Duodenal mucosa (tissue), 2 donors: ENCODE measurements around the gene SMARCD3.

ENCODE experiments used
- H3K27ac ChIP-seq: one replicate; pipeline ENCODE4 v1.7.0; 2013; ENCODE audit warnings: low read depth, low read length
- H3K27me3 ChIP-seq, 2 donors: one replicate each; pipeline ENCODE4 v1.7.0; 2013; ENCODE audit warnings: low read length in 2 of 2, control low read depth in 1 of 2; ENCODE audit not compliant: insufficient read depth in 2 of 2, control insufficient read depth in 1 of 2
- H3K36me3 ChIP-seq, 2 donors: one replicate each; pipeline ENCODE4 v1.7.0; 2013; ENCODE audit warnings: low read length in 2 of 2, control low read depth in 1 of 2; ENCODE audit not compliant: insufficient read depth in 2 of 2, control insufficient read depth in 1 of 2
- H3K4me1 ChIP-seq, 2 donors: one replicate each; pipeline ENCODE4 v1.7.0; 2013; ENCODE audit warnings: low read length in 2 of 2, control low read depth in 1 of 2; ENCODE audit not compliant: insufficient read depth in 2 of 2, control insufficient read depth in 1 of 2
- H3K4me3 ChIP-seq, 2 donors: one replicate each; pipeline ENCODE4 v1.7.0; 2013; ENCODE audit warnings: low read length in 2 of 2, low read depth in 1 of 2
- H3K9ac ChIP-seq, 2 donors: one replicate each; pipeline ENCODE4 v1.7.0; 2013; ENCODE audit warnings: low read length in 2 of 2, low read depth in 1 of 2
- H3K9me3 ChIP-seq, 2 donors: one replicate each; pipeline ENCODE4 v1.7.0; 2013; ENCODE audit warnings: low read length in 2 of 2, control low read depth in 1 of 2; ENCODE audit not compliant: control insufficient read depth in 1 of 2

The SMARCD3 gene

GRCh38 chr7:151280388-151281019 lies 32.0 kb upstream of the SMARCD3 start:
- H3K9ac ChIP-seq = no peak overlapping the region
- no peak overlapping the region for H3K27ac ChIP-seq
- peaks cover 3 to 11% of the 10 kb centered on the region in 2 donors for H3K4me1 ChIP-seq
- H3K27me3 ChIP-seq = peaks cover 5 to 21% of the 10 kb centered on the region in 2 donors
- H3K4me3 ChIP-seq = no peak overlapping the region
- H3K36me3 ChIP-seq = no peaks in the 10 kb centered on the region
- no peaks in the 10 kb centered on the region for H3K9me3 ChIP-seq

GRCh38 chr7:151279868-151280267 lies 31.4 kb upstream of the SMARCD3 start:
- peaks cover 3 to 14% of the 10 kb centered on the region in 2 donors for H3K4me1 ChIP-seq
- H3K9me3 ChIP-seq = no peaks in the 10 kb centered on the region
- H3K36me3 ChIP-seq = no peaks in the 10 kb centered on the region
- no peak overlapping the region for H3K27ac ChIP-seq
- H3K4me3 ChIP-seq = no peak overlapping the region
- peaks cover 5 to 21% of the 10 kb centered on the region in 2 donors for H3K27me3 ChIP-seq
- H3K9ac ChIP-seq = no peak overlapping the region

DNA sequence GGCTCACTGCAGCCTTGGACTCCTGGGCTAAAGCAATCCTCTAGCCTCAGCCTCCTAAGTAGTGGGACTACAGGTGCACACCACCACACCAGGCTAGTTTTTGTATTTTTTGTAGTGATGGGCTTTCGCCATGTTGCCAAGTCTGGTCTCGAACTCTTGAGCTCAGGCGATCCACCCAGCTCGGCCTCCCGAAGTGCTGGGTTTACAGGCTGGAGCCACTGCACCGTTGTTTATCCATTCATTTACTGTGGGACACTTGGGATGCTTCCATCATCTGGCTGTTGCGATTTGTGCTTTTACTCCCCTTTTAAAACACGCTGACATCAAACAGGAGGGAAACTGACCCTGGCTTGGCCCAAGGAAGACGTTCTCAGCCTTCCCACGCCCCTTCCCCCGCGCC lies 30.5 kb upstream of the SMARCD3 start:
- Histone ChIP-seq H3K27ac (no peak overlapping the region), H3K9me3 (no peaks in the 10 kb centered on the region), H3K36me3 (no peaks in the 10 kb centered on the region), H3K27me3 (peaks cover 5 to 21% of the 10 kb centered on the region in 2 donors), H3K4me1 (peaks cover 3 to 14% of the 10 kb centered on the region in 2 donors), H3K9ac (no peak overlapping the region), H3K4me3 (no peak overlapping the region)

GRCh38 chr7:151277631-151278030 lies 29.1 kb upstream of the SMARCD3 start:
- no peak overlapping the region for H3K9ac ChIP-seq
- no peaks in the 10 kb centered on the region for H3K36me3 ChIP-seq
- peaks cover 5 to 21% of the 10 kb centered on the region in 2 donors for H3K27me3 ChIP-seq
- peaks cover 3 to 14% of the 10 kb centered on the region in 2 donors for H3K4me1 ChIP-seq
- H3K9me3 ChIP-seq = no peaks in the 10 kb centered on the region
- H3K4me3 ChIP-seq = peak overlapping the region; percentile 55 to 69
- no peak overlapping the region for H3K27ac ChIP-seq

DNA sequence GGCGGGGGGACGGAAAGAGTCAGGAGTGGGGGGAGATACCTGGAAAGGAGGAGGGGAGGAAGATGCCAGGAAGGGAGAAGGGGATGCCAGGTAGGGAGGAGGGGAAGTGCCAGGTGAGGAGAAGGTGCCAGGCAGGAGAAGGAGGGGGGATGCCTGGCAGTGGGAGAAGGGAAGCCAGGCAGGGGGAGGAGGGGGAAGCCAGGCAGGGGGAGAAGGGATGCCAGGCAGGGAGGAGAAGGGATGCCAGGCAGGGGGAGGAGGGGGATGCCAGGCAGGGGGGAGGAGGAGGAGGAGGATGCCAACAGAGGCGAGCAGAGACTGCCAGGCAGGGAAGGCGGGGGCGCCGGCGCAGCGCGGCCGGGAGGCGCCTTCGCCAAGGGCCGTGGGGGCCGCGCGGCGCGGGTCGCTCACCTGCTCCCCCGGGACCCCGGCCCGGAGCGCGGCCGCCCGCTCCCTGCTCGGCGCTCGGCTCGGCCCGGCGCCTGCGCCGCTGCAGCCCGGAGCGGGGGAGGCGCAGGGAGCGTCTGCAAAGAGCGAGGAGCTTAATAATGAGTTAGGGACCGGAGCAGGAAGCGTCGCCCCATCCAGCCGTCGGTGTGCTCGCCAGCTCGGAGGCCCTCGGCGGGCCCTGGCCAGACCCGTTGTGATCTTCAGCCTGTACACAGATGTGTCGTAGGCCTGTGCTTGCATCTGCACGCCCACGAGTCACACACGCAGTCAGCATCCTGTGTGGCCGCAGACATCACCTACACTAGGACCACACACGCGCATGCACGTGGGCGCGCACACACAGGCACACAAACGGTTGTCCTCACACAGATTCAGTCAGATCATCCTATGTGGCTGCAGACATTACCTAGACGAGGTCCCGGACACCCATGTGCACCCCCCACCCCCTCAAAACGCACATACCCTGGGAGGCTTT lies 28.4 kb upstream of the SMARCD3 start:
- Histone ChIP-seq H3K27me3 (peaks cover 5 to 19% of the 10 kb centered on the region in 2 donors), H3K4me1 (peaks cover 3 to 14% of the 10 kb centered on the region in 2 donors), H3K4me3 (peak overlapping the region; percentile 55 to 69), H3K36me3 (no peaks in the 10 kb centered on the region), H3K9me3 (no peaks in the 10 kb centered on the region), H3K27ac (no peak overlapping the region), H3K9ac (peak overlapping the region in 1 of 2 donors; percentile 25)

DNA sequence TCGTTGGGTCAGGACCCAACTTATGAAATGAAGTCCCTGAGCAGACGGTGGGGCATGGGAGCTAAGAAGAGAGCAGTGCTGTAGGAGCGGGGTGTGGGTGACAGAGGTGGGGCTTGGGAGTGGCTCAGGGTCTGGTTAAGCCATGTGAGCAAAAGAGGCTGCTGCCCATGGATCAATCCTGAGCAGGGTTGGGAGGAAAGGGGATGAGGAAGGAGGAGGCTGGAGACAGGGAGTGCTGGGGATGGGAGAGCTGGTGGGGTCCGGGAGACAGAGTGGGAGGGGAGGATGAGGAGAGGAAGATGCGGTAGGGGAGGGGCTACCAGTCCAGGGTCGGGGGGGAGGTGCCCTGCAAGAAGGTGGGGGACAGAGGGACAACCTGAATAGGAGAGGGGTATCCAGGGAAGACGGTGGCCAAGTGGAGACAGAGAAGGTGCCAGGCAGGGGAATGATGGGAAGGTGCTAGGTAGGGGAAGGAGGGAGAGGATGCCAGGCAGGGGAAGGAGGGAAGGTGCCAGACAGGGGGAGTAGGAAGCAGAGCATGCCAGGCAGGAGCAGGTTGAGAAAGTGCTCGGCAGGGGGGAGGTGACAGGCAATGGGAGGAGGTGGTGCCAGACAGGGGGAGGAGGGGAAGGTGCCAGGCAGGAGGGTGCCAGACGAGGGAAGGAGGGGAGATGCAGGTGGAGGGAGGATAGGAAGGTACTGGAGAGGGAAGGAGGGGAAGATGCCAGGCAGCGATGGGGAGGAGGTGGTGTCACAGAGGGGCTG lies 27.5 kb upstream of the SMARCD3 start:
- no peak overlapping the region for H3K27ac ChIP-seq
- peaks cover 3 to 14% of the 10 kb centered on the region in 2 donors for H3K4me1 ChIP-seq
- no peaks in the 10 kb centered on the region for H3K36me3 ChIP-seq
- peaks cover 5 to 15% of the 10 kb centered on the region in 2 donors for H3K27me3 ChIP-seq
- H3K9me3 ChIP-seq = no peaks in the 10 kb centered on the region
- H3K4me3 ChIP-seq = no peak overlapping the region
- H3K9ac ChIP-seq = no peak overlapping the region

DNA sequence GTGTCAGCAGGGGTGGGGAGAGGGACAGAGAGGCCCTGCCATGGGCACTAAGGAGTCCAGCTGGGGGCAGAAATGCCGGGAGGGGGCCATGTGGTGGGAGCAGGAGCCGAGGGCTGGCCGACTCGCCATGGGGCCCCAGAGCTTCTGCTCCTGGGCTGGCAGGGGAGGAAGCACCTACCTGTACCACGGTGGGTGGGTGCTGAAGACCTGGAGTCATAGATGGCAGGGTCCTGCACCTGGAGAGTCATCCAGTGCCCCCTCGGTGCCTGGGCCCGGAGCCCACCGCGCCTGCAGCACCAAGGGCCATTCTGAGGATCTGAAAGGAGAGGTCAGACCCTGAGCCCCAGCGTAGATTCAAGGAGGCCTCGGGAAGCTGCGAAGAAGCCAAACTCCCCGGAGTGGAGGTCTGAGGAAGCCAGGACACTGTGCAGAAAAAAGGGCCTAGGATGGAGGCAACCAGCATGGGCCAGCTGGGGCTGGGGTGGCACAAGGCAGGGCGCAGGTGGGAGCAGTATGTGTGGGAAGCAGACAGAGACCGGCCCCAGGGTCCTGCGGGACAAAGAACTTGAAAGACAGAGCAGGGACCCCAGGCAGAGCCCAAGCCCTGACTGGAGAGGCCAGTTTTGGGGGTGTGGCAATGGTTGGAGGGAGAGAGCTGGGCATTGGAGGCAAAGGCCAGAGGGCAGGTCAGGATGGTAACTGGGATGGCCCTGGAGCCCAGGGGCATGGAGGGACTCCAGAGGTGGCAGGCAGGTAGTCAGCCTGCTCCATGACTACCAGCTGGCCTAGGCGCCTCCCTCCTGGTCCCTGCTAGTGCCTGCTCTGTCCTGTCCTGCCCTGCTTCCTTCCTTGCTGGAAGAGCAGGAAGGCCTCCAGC lies 26.7 kb upstream of the SMARCD3 start:
- no peak overlapping the region for H3K27ac ChIP-seq
- peaks cover 5 to 14% of the 10 kb centered on the region in 2 donors for H3K27me3 ChIP-seq
- no peak overlapping the region for H3K4me3 ChIP-seq
- no peaks in the 10 kb centered on the region for H3K36me3 ChIP-seq
- H3K9me3 ChIP-seq = no peaks in the 10 kb centered on the region
- no peak overlapping the region for H3K9ac ChIP-seq
- H3K4me1 ChIP-seq = peaks cover 3 to 14% of the 10 kb centered on the region in 2 donors

GRCh38 chr7:151274396-151274795 lies 25.9 kb upstream of the SMARCD3 start:
- Histone ChIP-seq H3K4me3 (no peak overlapping the region), H3K9me3 (no peaks in the 10 kb centered on the region), H3K9ac (no peak overlapping the region), H3K27me3 (peaks cover 5 to 9% of the 10 kb centered on the region in 2 donors), H3K27ac (no peak overlapping the region), H3K36me3 (no peaks in the 10 kb centered on the region), H3K4me1 (peaks cover 3 to 14% of the 10 kb centered on the region in 2 donors)

DNA sequence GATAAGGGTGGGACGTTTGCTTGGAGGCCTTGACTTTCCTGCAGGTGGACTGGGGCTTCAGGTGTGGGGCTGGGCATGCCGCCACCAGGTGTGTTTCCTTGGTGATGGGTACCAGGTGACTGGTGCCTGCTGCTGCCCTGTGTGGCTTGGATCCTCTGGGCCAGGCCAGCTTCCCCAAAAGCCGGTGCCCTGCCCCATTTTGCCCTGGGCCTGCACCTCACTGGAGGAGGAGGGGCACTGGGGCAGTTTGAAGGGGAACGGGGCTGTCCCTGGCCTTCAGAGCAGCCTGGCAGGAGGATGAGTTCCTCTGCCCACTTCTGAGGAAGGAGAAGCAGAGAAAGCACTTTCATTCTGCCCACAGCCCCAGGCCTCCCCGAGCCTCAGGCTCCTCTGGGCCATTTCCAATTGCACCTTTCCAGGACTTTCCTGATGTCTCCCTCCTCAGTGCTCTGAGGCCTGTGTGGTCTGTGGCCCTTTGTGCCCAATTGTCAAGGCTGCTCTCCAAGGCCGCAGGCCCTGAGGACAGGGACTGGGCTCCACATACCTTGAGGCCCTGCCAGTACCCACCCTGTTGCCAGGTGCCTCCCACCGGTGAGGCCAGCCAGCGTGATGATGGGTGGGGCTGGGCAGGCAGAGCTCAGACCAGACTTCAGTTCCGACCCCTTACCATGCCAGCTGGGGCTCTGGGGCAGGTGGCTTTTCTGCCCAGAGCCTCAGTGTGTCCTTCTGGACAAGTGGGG lies 25.3 kb upstream of the SMARCD3 start:
- peaks cover 3 to 14% of the 10 kb centered on the region in 2 donors for H3K4me1 ChIP-seq
- H3K4me3 ChIP-seq = no peak overlapping the region
- H3K9me3 ChIP-seq = no peaks in the 10 kb centered on the region
- no peaks in the 10 kb centered on the region for H3K36me3 ChIP-seq
- peaks cover 5 to 8% of the 10 kb centered on the region in 2 donors for H3K27me3 ChIP-seq
- H3K27ac ChIP-seq = no peak overlapping the region
- no peak overlapping the region for H3K9ac ChIP-seq
